CD14-positive monocyte (primary cell): Measurements from ENCODE around the gene TMF1. TPM values are rescaled to one million over a fixed set of nuclear protein-coding genes. Genes with fewer than 3 reads are reported as not detected.

Source experiments
- DNase-seq, 3 donors: peaks; one replicate each; pipeline ENCODE4 v3.0.0-alpha.2; 2011 to 2022
- H2AFZ ChIP-seq: 2 replicates; pipeline ENCODE4 v1.6.0; 2012; ENCODE audit warnings: mild to moderate bottlenecking, low read depth, low read length, inconsistent platforms; ENCODE audit not compliant: insufficient read depth, poor library complexity, severe bottlenecking
- H3K27ac ChIP-seq, 2 donors: 1 replicate in 1 of 2; 2 replicates in 1 of 2; pipeline ENCODE4 v1.5.1; 2012 to 2013; ENCODE audit warnings: low read length in 2 of 2, control low read depth in 1 of 2, inconsistent platforms in 1 of 2, low read depth in 1 of 2, mild to moderate bottlenecking in 1 of 2
- H3K27me3 ChIP-seq, 2 donors: one replicate each; pipeline versions ENCODE4 v1.6.0 to v1.6.1; 2011 to 2013; ENCODE audit warnings: low read length in 2 of 2; ENCODE audit not compliant: control insufficient read depth in 2 of 2, insufficient read depth in 2 of 2
- H3K36me3 ChIP-seq, 2 donors: replicated peaks in 1 of 2; 1 replicate in 1 of 2; 2 replicates in 1 of 2; pipeline versions ENCODE4 v1.5.1 to v1.6.1; 2012 to 2013; ENCODE audit warnings: low read length in 2 of 2, control low read depth in 1 of 2, inconsistent platforms in 1 of 2, mild to moderate bottlenecking in 1 of 2; ENCODE audit not compliant: insufficient read depth in 2 of 2, control insufficient read depth in 1 of 2
- H3K4me1 ChIP-seq, 2 donors: 1 replicate in 1 of 2; 2 replicates in 1 of 2; pipeline versions ENCODE4 v1.5.1 to v1.6.1; 2012 to 2013; ENCODE audit warnings: low read length in 2 of 2, control low read depth in 1 of 2, inconsistent platforms in 1 of 2, mild to moderate bottlenecking in 1 of 2, moderate library complexity in 1 of 2; ENCODE audit not compliant: insufficient read depth in 2 of 2, control insufficient read depth in 1 of 2
- H3K4me2 ChIP-seq: replicated peaks from 2 replicates; pipeline ENCODE3; 2012; ENCODE audit warnings: low read length, moderate library complexity, mild to moderate bottlenecking; ENCODE audit not compliant: poor library complexity, severe bottlenecking; ENCODE audit errors: extremely low read depth
- H3K4me3 ChIP-seq, 3 experiments: fragments of 200-600 bp in 1 of 3; sonication (generic) in 1 of 3; replicated peaks in 1 of 3; 1 replicate in 2 of 3; 2 replicates in 1 of 3; pipeline ENCODE4 v1.5.1; 2011 to 2013; ENCODE audit warnings: low read length in 3 of 3, mild to moderate bottlenecking in 3 of 3, control low read depth in 2 of 3, low read depth in 2 of 3, inconsistent platforms in 1 of 3, moderate library complexity in 1 of 3
- H3K79me2 ChIP-seq: 2 replicates; pipeline ENCODE4 v1.6.0; 2012; ENCODE audit warnings: mild to moderate bottlenecking, control low read depth, inconsistent platforms, low read length, moderate library complexity; ENCODE audit not compliant: insufficient read depth
- H3K9ac ChIP-seq: 2 replicates; pipeline ENCODE4 v1.6.0; 2017; ENCODE audit warnings: low read length, mild to moderate bottlenecking; ENCODE audit not compliant: insufficient read depth, poor library complexity, severe bottlenecking
- H3K9me3 ChIP-seq, 2 donors: replicated peaks in 1 of 2; 1 replicate in 1 of 2; 2 replicates in 1 of 2; pipeline versions ENCODE4 v1.5.1 to v1.6.1; 2012 to 2013; ENCODE audit warnings: low read length in 2 of 2, control low read depth in 1 of 2; ENCODE audit not compliant: control insufficient read depth in 1 of 2, insufficient read depth in 1 of 2
- H4K20me1 ChIP-seq: 2 replicates; pipeline ENCODE4 v1.6.0; 2012; ENCODE audit warnings: mild to moderate bottlenecking, low read length, control low read depth, moderate library complexity; ENCODE audit not compliant: insufficient read depth
- H3K27ac Mint-ChIP-seq, 7 donors: one replicate each; pipeline ENCODE4 v1.8.0; 2020; ENCODE audit warnings: mild to moderate bottlenecking in 7 of 7, mixed read lengths in 7 of 7, moderate library complexity in 6 of 7, inconsistent platforms in 2 of 7
- H3K27me3 Mint-ChIP-seq, 3 donors: one replicate each; pipeline ENCODE4 v1.8.0; 2021 to 2022; ENCODE audit warnings: low read depth in 3 of 3, mild to moderate bottlenecking in 3 of 3, mixed read lengths in 3 of 3, moderate library complexity in 3 of 3, inconsistent platforms in 1 of 3
- H3K36me3 Mint-ChIP-seq, 2 donors: one replicate each; pipeline ENCODE4 v1.8.0; 2020; ENCODE audit warnings: mixed read lengths in 2 of 2, inconsistent platforms in 1 of 2, mild to moderate bottlenecking in 1 of 2
- H3K4me1 Mint-ChIP-seq: one replicate; pipeline ENCODE4 v1.8.0; 2020; ENCODE audit warnings: mild to moderate bottlenecking, mixed read lengths
- H3K4me3 Mint-ChIP-seq, 2 donors: one replicate each; pipeline ENCODE4 v1.8.0; 2020; ENCODE audit warnings: mild to moderate bottlenecking in 2 of 2, mixed read lengths in 2 of 2, moderate library complexity in 1 of 2
- H3K9me3 Mint-ChIP-seq, 7 donors: one replicate each; pipeline ENCODE4 v1.8.0; 2020 to 2022; ENCODE audit warnings: mixed read lengths in 7 of 7, mild to moderate bottlenecking in 6 of 7, moderate library complexity in 6 of 7, inconsistent platforms in 2 of 7
- WGBS: methylation state at CpG from one replicate; pipeline ENCODE4 v1.1.5; 2013; ENCODE audit warnings: missing lambda C conversion rate; ENCODE audit not compliant: insufficient coverage; 5-methylcytosine and 5-hydroxymethylcytosine counted together
- intact Hi-C, 2 donors: fragments of 100-400 bp; cut with micrococcal nuclease; formaldehyde crosslinking; loops; one replicate each; pipeline versions ENCODE4 v1.15.0 to v1.15.1; 2023
- polyA plus RNA-seq, 3 donors: library from polyadenylated mRNA; depleted of rRNA in 1 of 3; unstranded in 2 of 3; stranded (reverse) in 1 of 3; fragments of 300-500 nt in 2 of 3; fragments of >200 nt in 1 of 3; fragmentation: Illumina TruSeq in 2 of 3; gene quantifications; 1 replicate in 2 of 3; 2 replicates in 1 of 3; pipeline ENCODE4 v1.2.3, GENCODE V29; 2012 to 2021
- TF ChIP-seq, protein P1 (sequence below): fragments of 200-600 bp; IDR thresholded peaks from one replicate; pipeline ENCODE4 v1.8.0; 2022; ENCODE audit warnings: antibody characterized with exemption, mild to moderate bottlenecking

TMF1 gene
- polyA plus RNA-seq, 3 donors, result 6.4 to 25.6 (median 23.1) TPM

DNA sequence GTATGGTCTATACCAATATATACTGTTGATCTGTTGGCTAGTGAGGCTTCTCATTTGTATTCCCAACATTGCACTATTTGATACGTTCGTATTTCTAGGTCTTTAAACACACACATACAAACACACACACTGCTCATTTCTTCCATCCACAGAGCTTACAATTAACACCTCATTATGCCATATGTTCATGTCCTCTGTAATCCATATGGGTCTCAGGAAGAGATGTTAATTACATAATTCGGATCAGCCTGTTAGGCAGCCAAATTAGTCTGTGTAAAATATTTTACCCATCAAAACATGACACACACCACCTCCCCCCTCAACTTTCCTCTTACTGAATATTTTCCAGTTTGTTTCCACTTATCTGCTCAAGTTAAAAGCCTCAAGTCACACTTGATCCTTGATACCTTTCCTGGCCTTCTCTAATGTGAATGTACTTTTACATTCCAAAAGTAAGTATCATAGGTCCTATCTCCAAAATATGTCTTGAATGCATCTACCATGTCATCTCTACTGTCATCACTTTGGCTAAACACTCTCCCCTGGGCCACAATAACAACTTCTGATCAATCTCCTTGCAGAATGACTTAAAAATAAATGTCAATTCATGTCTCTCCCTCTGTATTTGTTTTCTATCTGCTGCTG lies 66.9 kb downstream of the TMF1 start:
- no peak overlapping the region for H3K27ac Mint-ChIP-seq
- Histone ChIP-seq H3K27ac (no peak overlapping the region), H3K9me3 (no peaks in the 10 kb centered on the region), H3K4me3 (no peak overlapping the region), H3K36me3 (peaks cover 23 to 57% of the 10 kb centered on the region in 2 donors), H3K27me3 (no peaks in the 10 kb centered on the region), H4K20me1 (no peaks in the 10 kb centered on the region), H3K4me1 (peaks cover 0 to 8% of the 10 kb centered on the region in 2 donors), H3K4me2 (no peak overlapping the region), H3K9ac (no peak overlapping the region), H2AFZ (no peak overlapping the region), H3K79me2 (no peaks in the 10 kb centered on the region)
- H3K36me3 Mint-ChIP-seq, result peaks cover 49 to 55% of the 10 kb centered on the region in 2 donors
- H3K27me3 Mint-ChIP-seq, result no peaks in the 10 kb centered on the region
- H3K4me3 Mint-ChIP-seq, result no peak overlapping the region
- DNase-seq, result no peak
- no CpG with 5 or more reads among the region's 3 CpGs for WGBS
- H3K9me3 Mint-ChIP-seq, result no peaks in the 10 kb centered on the region
- peaks cover 9% of the 10 kb centered on the region for H3K4me1 Mint-ChIP-seq
- TF ChIP-seq, protein P1, sequence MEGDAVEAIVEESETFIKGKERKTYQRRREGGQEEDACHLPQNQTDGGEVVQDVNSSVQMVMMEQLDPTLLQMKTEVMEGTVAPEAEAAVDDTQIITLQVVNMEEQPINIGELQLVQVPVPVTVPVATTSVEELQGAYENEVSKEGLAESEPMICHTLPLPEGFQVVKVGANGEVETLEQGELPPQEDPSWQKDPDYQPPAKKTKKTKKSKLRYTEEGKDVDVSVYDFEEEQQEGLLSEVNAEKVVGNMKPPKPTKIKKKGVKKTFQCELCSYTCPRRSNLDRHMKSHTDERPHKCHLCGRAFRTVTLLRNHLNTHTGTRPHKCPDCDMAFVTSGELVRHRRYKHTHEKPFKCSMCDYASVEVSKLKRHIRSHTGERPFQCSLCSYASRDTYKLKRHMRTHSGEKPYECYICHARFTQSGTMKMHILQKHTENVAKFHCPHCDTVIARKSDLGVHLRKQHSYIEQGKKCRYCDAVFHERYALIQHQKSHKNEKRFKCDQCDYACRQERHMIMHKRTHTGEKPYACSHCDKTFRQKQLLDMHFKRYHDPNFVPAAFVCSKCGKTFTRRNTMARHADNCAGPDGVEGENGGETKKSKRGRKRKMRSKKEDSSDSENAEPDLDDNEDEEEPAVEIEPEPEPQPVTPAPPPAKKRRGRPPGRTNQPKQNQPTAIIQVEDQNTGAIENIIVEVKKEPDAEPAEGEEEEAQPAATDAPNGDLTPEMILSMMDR, result no peak
- intact Hi-C loops, result no loop called here

DNA sequence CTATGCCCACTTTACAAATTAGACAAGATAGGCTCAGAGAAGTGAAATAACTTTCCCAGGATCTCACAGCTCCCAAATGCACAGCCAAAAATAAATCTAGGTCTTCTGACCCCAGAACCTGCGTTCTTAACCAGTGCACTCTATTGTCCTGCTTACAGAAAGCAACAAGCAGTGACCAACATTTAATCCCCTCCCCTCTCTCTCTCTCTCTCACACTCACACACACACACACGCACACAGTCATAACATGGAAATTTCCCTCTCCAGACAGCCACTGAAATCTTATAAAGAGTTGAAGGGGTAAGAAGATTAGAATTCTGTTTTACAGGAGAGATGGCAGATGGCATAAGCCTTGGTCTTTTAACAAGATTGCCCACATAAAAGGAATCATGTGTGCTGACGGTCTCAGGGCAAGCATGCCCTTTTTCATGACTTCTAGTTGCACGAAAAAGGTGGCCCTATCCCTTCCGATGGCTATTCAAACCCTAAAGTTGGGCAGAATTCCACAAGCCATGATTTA lies 68.1 kb downstream of the TMF1 start:
- H3K27ac Mint-ChIP-seq, result no peak overlapping the region
- H3K36me3 Mint-ChIP-seq, result peaks cover 55 to 59% of the 10 kb centered on the region in 2 donors
- peaks cover 29 to 64% of the 10 kb centered on the region in 2 donors for H3K36me3 ChIP-seq

More for the DNA sequence above, 68.1 kb downstream of the TMF1 start:
- H3K9me3 Mint-ChIP-seq, result no peaks in the 10 kb centered on the region
- TF ChIP-seq, protein P1, result no peak
- peaks cover 9% of the 10 kb centered on the region for H3K4me1 Mint-ChIP-seq
- no peaks in the 10 kb centered on the region for H3K27me3 ChIP-seq
- H3K9ac ChIP-seq, result no peak overlapping the region
- H3K4me3 ChIP-seq, result no peak overlapping the region
- H4K20me1 ChIP-seq, result no peaks in the 10 kb centered on the region
- no peak overlapping the region for H3K4me2 ChIP-seq
- H3K4me3 Mint-ChIP-seq, result no peak overlapping the region
- no peak overlapping the region for H3K27ac ChIP-seq
- peaks cover 0 to 8% of the 10 kb centered on the region in 2 donors for H3K4me1 ChIP-seq
- no peaks in the 10 kb centered on the region for H3K27me3 Mint-ChIP-seq
- intact Hi-C loops, result no loop called here
- no peaks in the 10 kb centered on the region for H3K9me3 ChIP-seq
- DNase-seq, result no peak
- WGBS, result 70% methylated on average over 2 of the region's 5 CpGs
- H3K79me2 ChIP-seq, result no peaks in the 10 kb centered on the region
- H2AFZ ChIP-seq, result no peak overlapping the region
